22Rv1 (cell line): ENCODE results near the gene ARHGAP25.

Source experiments
- H3K27ac ChIP-seq: fragments of 450-650 bp; 2 replicates; pipeline ENCODE4 v1.5.1; 2017
- ZFX ChIP-seq: fragments of 450-650 bp; IDR thresholded peaks from 2 replicates; pipeline ENCODE4 v1.6.1; 2017; ENCODE audit warnings: antibody characterized with exemption, borderline replicate concordance
- TF ChIP-seq, protein P1 (sequence below): fragments of 450-650 bp; IDR thresholded peaks from 2 replicates; pipeline ENCODE4 v1.5.1; 2017; ENCODE audit warnings: mild to moderate bottlenecking

ARHGAP25 gene

DNA sequence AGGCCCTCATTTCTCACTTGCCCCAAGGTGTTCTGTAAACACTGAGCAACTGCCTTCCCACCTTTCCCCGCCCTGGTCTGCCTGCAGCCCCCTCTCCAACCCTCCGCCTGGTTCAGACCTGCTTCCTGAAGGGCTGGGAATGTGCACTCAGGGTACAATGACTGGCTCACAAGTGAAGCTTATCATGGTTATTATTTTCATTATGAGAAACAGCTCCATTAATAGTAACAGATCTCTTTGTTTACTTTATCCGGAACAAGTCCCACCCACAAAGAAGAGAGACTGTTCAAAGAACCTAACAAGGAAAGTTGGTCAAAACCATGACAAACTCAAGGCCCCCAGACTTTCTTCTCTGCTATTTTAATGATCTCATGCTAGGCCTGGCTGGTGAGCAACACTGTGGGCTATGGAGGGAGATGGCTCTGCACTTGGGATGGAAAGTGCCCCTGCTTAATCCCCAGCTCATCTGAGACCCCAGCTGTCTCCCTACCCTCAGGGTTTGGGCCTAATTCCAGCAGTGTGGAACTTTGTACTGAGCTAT is 36.7 kb downstream of the ARHGAP25 start:
- no peak for TF ChIP-seq ZFX
- TF ChIP-seq, protein P1, sequence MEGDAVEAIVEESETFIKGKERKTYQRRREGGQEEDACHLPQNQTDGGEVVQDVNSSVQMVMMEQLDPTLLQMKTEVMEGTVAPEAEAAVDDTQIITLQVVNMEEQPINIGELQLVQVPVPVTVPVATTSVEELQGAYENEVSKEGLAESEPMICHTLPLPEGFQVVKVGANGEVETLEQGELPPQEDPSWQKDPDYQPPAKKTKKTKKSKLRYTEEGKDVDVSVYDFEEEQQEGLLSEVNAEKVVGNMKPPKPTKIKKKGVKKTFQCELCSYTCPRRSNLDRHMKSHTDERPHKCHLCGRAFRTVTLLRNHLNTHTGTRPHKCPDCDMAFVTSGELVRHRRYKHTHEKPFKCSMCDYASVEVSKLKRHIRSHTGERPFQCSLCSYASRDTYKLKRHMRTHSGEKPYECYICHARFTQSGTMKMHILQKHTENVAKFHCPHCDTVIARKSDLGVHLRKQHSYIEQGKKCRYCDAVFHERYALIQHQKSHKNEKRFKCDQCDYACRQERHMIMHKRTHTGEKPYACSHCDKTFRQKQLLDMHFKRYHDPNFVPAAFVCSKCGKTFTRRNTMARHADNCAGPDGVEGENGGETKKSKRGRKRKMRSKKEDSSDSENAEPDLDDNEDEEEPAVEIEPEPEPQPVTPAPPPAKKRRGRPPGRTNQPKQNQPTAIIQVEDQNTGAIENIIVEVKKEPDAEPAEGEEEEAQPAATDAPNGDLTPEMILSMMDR, result no peak
- H3K27ac ChIP-seq, result no peak overlapping the region

DNA sequence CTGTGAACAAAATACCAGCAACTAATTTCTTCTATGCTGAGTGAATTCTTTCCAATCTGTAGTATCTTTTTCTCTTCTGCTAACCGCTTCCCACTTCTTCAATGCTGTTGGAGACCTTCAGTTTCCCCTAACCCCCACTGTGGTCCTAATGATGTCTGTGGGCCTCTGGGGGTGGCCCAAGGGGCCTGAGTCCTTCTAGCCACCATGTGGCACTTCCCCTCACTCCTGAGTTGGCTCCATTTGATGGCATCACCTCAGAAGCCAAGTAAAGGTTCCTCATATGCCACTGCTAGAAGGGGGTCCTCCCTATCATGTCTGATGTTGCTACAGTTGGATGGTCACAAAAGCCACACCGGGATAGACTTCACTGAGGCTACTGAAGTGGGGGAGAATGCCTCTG is 37.5 kb downstream of the ARHGAP25 start:
- no peak overlapping the region for H3K27ac ChIP-seq
- TF ChIP-seq, protein P1, result no peak

GRCh38 chr2:68774569-68775271 is 40.1 kb downstream of the ARHGAP25 start:
- TF ChIP-seq, protein P1, result no peak
- TF ChIP-seq ZFX, result no peak
- H3K27ac ChIP-seq, result no peak overlapping the region

GRCh38 chr2:68775272-68775842 is 40.7 kb downstream of the ARHGAP25 start:
- no peak overlapping the region for H3K27ac ChIP-seq
- TF ChIP-seq, protein P1, result no peak
- no peak for TF ChIP-seq ZFX

DNA sequence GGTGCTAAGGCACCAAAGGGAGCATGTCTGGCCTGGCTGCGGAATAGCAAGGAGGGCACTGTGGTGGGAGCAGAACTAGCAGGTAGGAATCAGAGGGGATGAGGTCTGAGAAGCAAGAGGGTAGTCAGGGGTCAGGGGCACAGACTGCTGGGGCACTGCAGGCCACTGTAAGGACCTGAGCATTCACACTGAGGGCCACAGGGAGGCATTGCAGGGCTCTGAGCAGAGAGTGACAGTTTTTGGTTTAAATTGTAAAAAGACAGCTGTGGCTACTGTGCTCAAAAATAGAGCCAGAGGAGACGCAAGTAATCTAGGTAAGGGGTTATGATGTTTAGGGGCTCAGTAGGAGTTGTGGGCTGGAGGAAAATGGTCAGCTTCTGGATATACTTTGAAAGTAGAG is 41.5 kb downstream of the ARHGAP25 start:
- TF ChIP-seq ZFX, result no peak
- TF ChIP-seq, protein P1, result no peak
- no peak overlapping the region for H3K27ac ChIP-seq

DNA sequence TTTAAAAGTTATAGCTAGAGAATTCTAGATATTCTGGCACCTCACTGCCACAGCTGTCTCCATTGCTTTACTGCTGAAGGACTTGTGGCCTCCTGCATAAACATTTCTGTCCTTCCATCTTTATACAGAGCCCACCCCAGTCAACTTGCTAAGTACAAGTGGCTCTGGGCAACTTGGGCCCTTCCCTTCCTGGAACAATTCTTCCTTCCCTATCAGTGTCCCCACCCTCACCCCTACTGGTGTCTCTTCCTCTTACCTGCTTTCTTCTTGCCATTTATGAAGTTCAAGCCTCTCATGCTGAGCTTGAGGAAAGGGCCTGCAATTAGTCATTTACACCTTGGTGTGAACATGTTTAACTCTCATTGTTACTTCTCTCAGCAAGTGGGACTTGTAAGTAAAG is 45.0 kb downstream of the ARHGAP25 start:
- H3K27ac ChIP-seq, result no peak overlapping the region
- TF ChIP-seq, protein P1, result no peak
- TF ChIP-seq ZFX, result no peak

DNA sequence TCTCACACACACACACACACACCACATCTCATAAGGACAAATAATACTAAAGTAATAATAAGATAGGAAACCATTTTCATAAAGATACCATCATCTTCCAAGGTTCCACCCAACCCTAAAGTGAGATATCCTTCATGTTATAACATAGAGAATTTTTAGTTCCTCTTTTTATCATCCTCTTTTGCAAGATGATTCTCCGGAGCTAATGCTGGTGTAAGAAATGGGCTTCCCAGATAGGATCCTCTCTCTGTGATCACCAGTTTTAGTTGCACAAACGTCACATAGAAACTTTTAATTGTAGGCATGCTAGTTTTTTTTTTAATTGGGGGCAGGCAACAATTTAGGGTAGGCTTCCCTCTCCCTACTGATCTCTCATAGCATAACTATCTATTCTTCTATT is 49.6 kb downstream of the ARHGAP25 start:
- TF ChIP-seq, protein P1, result no peak
- no peak for TF ChIP-seq ZFX
- H3K27ac ChIP-seq, result no peak overlapping the region
